HEK293 (cell line): Measurements from ENCODE around the gene PEX11G.
A peak's percentile ranks its signal among the peaks of the same experiment; 100 is the strongest.

ENCODE experiments used
- CTCF ChIA-PET: fragments of 350-600 bp; formaldehyde crosslinking; extraction: SDS; loops from one replicate; lab custom pipeline; 2021; ENCODE audit warnings: antibody characterized with exemption; lab: Yijun Ruan, JAX
- POLR2A ChIA-PET: fragments of 300-600 bp; formaldehyde crosslinking; extraction: SDS; loops from one replicate; lab custom pipeline; 2020; ENCODE audit warnings: antibody characterized with exemption, inconsistent platforms; lab: Yijun Ruan, JAX
- H3K27ac ChIP-seq: fragments of 200-500 bp; sonication (Bioruptor generic); 2 replicates; pipeline ENCODE4 v1.5.1; 2014; ENCODE audit warnings: low read depth, low read length, control low read depth, inconsistent platforms; ENCODE audit errors: extremely low read depth
- H3K36me3 ChIP-seq, 2 experiments: fragments of 200-500 bp in 1 of 2; sonication (Bioruptor generic) in 1 of 2; 1 replicate in 1 of 2; 2 replicates in 1 of 2; pipeline ENCODE4 v1.5.1; 2014 to 2017; ENCODE audit warnings: inconsistent platforms in 2 of 2, low read length in 2 of 2; ENCODE audit not compliant: control insufficient read depth in 2 of 2, insufficient read depth in 1 of 2
- H3K4me1 ChIP-seq: fragments of 200-500 bp; sonication (Bioruptor generic); 2 replicates; pipeline ENCODE4 v1.5.1; 2014; ENCODE audit warnings: mild to moderate bottlenecking, low read length, inconsistent platforms; ENCODE audit not compliant: control insufficient read depth, insufficient read depth
- H3K4me3 ChIP-seq: 2 replicates; pipeline ENCODE4 v1.5.1; 2011; ENCODE audit warnings: low read depth, mild to moderate bottlenecking, control low read depth, low read length, moderate library complexity
- H3K9me3 ChIP-seq: fragments of 200-500 bp; sonication (Bioruptor generic); 2 replicates; pipeline ENCODE4 v1.5.1; 2014; ENCODE audit warnings: low read depth, low read length, inconsistent platforms; ENCODE audit not compliant: control insufficient read depth, insufficient read depth
- GLIS1 ChIP-seq: fragments of 450-650 bp; formaldehyde crosslinking; IDR thresholded peaks from 2 replicates; pipeline ENCODE4 v1.5.1; 2016; ENCODE audit warnings: missing biosample characterization, missing genetic modification characterization
- HOXA7 ChIP-seq: sonication (generic); formaldehyde crosslinking; IDR thresholded peaks from 2 replicates; pipeline ENCODE4 v1.8.1; 2022; ENCODE audit warnings: missing genetic modification reagents, borderline replicate concordance
- KLF10 ChIP-seq: fragments of 450-650 bp; IDR thresholded peaks from 2 replicates; pipeline ENCODE4 v1.5.1; 2018; ENCODE audit warnings: missing biosample characterization, mild to moderate bottlenecking, missing genetic modification characterization
- KLF9 ChIP-seq: fragments of 450-650 bp; formaldehyde crosslinking; IDR thresholded peaks from 2 replicates; pipeline ENCODE4 v1.5.1; 2016; ENCODE audit warnings: missing biosample characterization, missing genetic modification characterization, low read depth
- OVOL3 ChIP-seq: fragments of 450-650 bp; formaldehyde crosslinking; IDR thresholded peaks from 2 replicates; pipeline ENCODE4 v1.5.1; 2016; ENCODE audit warnings: missing biosample characterization, missing genetic modification characterization
- REST ChIP-seq: fragments of 450-650 bp; formaldehyde crosslinking; IDR thresholded peaks from 2 replicates; pipeline ENCODE4 v1.5.1; 2016; ENCODE audit warnings: missing biosample characterization, missing genetic modification characterization
- SCRT2 ChIP-seq: fragments of 450-650 bp; formaldehyde crosslinking; IDR thresholded peaks from 2 replicates; pipeline ENCODE4 v1.5.1; 2016; ENCODE audit warnings: missing biosample characterization, missing genetic modification characterization
- ZBTB11 ChIP-seq: fragments of 450-650 bp; formaldehyde crosslinking; conservative IDR thresholded peaks from 2 replicates; pipeline ENCODE4 v1.5.1; 2016; ENCODE audit warnings: low read depth, missing biosample characterization, missing genetic modification characterization
- ZBTB17 ChIP-seq: fragments of 450-650 bp; formaldehyde crosslinking; IDR thresholded peaks from 2 replicates; pipeline ENCODE4 v1.5.1; 2016; ENCODE audit warnings: missing biosample characterization, missing genetic modification characterization
- ZNF146 ChIP-seq: fragments of 450-650 bp; formaldehyde crosslinking; IDR thresholded peaks from 2 replicates; pipeline ENCODE4 v1.5.1; 2016; ENCODE audit warnings: missing biosample characterization, missing genetic modification characterization
- ZNF280D ChIP-seq: fragments of 450-650 bp; formaldehyde crosslinking; IDR thresholded peaks from 2 replicates; pipeline ENCODE4 v1.5.1; 2016; ENCODE audit warnings: missing biosample characterization, missing genetic modification characterization
- ZNF37A ChIP-seq: fragments of 450-650 bp; IDR thresholded peaks from 2 replicates; pipeline ENCODE4 v1.5.1; 2018; ENCODE audit warnings: missing biosample characterization, missing genetic modification characterization
- ZNF510 ChIP-seq: fragments of 450-650 bp; formaldehyde crosslinking; IDR thresholded peaks from 2 replicates; pipeline ENCODE4 v1.5.1; 2018; ENCODE audit warnings: mild to moderate bottlenecking, missing genetic modification characterization, missing biosample characterization; ENCODE audit not compliant: insufficient replicate concordance
- ZNF529 ChIP-seq: fragments of 450-650 bp; formaldehyde crosslinking; IDR thresholded peaks from 2 replicates; pipeline ENCODE4 v1.5.1; 2017; ENCODE audit warnings: missing genetic modification characterization, missing biosample characterization; ENCODE audit not compliant: insufficient replicate concordance
- ZNF571 ChIP-seq: fragments of 450-650 bp; formaldehyde crosslinking; IDR thresholded peaks from 2 replicates; pipeline ENCODE4 v1.5.0; 2017; ENCODE audit warnings: missing biosample characterization, missing genetic modification characterization
- ZNF629 ChIP-seq: fragments of 450-650 bp; formaldehyde crosslinking; IDR thresholded peaks from 2 replicates; pipeline ENCODE4 v1.5.1; 2017; ENCODE audit warnings: missing biosample characterization, missing genetic modification characterization
- ZNF785 ChIP-seq: fragments of 450-650 bp; formaldehyde crosslinking; IDR thresholded peaks from 2 replicates; pipeline ENCODE4 v1.5.1; 2016; ENCODE audit warnings: missing biosample characterization, missing genetic modification characterization
- TF ChIP-seq, protein P1 (sequence below): fragments of 450-650 bp; formaldehyde crosslinking; IDR thresholded peaks from 2 replicates; pipeline ENCODE4 v1.5.1; 2016; ENCODE audit warnings: missing biosample characterization, missing genetic modification characterization

PEX11G gene

GRCh38 chr19:7535998-7536695 is 47.3 kb upstream of the PEX11G start:
- H3K4me3 ChIP-seq, result peak overlapping the region; percentile 82
- no peaks in the 10 kb centered on the region for H3K9me3 ChIP-seq
- H3K27ac ChIP-seq, result no peak overlapping the region; the same call in 1 of the 2 replicates
- H3K4me1 ChIP-seq, result no peaks in the 10 kb centered on the region
- CTCF ChIA-PET, result no interaction called here
- H3K36me3 ChIP-seq, result peaks cover 0 to 21% of the 10 kb centered on the region in 2 experiments; a peak in 1 of 3 replicates
- no peak for TF ChIP-seq ZNF280D (tag by site-specific recombination)
- TF ChIP-seq ZNF629 (tag by site-specific recombination), result no peak
- no peak for TF ChIP-seq GLIS1 (tag by site-specific recombination)
- no peak for TF ChIP-seq REST (tag by site-specific recombination)
- no peak for TF ChIP-seq ZBTB17 (tag by site-specific recombination)
- TF ChIP-seq ZBTB11, result no peak
- no peak for TF ChIP-seq KLF10
- no peak for TF ChIP-seq ZNF571
- no peak for TF ChIP-seq ZNF785
- no peak for TF ChIP-seq KLF9 (tag by site-specific recombination)
- no peak for TF ChIP-seq ZNF529 (tag by site-specific recombination)
- TF ChIP-seq ZNF146 (tag by site-specific recombination), result no peak
- TF ChIP-seq OVOL3 (tag by site-specific recombination), result no peak
- no peak for TF ChIP-seq HOXA7 (CRISPR knock-in tag)
- no peak for TF ChIP-seq ZNF510 (tag by site-specific recombination)
- TF ChIP-seq, protein P1, sequence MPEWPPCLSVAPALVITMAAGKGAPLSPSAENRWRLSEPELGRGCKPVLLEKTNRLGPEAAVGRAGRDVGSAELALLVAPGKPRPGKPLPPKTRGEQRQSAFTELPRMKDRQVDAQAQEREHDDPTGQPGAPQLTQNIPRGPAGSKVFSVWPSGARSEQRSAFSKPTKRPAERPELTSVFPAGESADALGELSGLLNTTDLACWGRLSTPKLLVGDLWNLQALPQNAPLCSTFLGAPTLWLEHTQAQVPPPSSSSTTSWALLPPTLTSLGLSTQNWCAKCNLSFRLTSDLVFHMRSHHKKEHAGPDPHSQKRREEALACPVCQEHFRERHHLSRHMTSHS (tag by site-specific recombination), result no peak
- no peak for TF ChIP-seq SCRT2 (tag by site-specific recombination)
- TF ChIP-seq ZNF37A, result no peak
- POLR2A ChIA-PET, result interaction anchor here (0.8 to 3.4 kb wide), 4 partner anchors 8 to 32 kb away, joined by 4 to 27 read pairs (median 4); partner anchors contain the start of genes MCOLN1 and ZNF358
